ENCODE measurements around the gene ELK3.
A peak's percentile ranks its signal among the peaks of the same experiment; 100 is the strongest.

ELK3 gene

DNA sequence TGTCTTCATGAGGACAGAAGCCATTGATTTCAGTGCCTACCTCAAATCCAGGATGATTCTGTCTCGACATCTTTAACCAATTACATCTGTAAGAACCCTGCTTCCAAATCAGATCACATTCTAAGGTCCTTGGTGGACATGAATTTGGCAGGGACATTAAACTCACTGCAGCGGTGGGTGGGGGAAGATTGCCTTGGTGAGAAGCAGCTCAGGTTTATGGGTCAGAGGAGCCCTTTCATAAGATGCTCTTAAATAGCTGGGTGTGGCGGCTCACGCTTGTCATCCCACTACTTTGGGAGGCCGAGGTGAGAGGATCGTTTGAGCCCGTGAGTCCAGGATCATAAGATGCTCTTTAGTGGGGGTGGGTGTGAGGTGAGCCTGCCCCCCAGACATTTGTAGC lies 42.9 kb downstream of the ELK3 start:
- DNase-seq, result no peak

DNA sequence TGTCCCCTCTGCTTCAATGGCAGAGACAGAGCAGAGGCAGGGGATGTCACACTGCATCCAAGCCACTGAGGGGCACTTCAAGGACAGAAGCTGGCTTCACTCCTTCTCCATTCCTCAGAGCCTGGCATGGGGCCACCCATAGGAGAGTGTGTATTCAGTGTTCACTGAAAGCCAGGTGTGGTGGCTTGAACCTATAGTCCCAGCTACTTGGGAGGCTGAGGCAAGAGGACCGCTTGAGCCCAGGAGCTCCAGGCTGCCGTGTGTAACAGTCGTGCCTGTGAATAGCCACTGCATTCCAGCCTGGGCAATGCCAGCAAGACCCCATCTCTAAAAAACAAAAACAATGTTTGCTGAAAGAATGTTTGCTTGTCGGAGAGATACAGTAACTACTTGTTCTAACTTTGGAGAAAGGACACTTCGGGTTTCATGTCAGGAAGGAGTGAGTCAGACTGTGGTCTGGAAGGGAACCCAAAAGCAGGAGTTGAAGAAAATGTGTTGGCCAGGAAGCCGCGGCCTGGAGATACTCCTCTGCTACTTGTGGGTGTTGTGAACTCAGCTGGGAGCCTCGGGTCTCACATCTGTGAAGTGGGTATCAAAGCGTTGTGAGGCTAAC lies 43.4 kb downstream of the ELK3 start:
- no peak for DNase-seq

DNA sequence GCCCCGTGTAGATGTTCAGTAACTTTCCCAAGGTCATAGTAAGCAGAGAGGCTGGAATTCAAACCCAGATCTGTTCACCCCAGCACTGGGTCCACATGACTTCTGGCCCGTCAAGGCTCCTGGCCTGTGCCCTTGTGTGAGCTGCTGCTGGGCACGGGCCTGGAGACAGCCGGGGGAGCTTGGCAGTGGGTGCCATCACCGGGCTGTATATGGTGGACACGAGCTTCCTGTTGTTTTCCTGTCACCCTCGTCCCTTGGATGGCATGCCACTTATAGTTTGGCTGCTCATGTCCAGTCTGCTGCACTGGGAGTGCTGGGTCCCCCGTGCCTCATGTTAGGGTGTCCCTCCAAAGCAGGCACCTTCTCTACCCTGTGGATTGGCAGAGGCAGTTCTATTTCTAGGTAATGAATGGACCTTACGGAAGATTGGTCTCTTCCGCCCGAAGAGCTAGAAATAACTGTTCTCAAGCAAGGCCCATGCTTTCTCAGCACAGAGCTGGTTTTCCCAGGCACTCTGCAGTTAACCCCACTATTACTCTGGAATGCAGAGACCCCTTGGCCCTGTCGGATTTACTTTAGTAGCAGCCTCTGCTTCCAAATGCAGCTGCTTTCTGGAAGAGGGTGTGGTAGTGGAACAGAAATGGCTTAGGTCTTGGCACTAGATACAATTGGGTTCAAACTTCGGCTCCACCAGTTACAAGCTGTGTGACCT lies 44.3 kb downstream of the ELK3 start:
- no peak for DNase-seq

DNA sequence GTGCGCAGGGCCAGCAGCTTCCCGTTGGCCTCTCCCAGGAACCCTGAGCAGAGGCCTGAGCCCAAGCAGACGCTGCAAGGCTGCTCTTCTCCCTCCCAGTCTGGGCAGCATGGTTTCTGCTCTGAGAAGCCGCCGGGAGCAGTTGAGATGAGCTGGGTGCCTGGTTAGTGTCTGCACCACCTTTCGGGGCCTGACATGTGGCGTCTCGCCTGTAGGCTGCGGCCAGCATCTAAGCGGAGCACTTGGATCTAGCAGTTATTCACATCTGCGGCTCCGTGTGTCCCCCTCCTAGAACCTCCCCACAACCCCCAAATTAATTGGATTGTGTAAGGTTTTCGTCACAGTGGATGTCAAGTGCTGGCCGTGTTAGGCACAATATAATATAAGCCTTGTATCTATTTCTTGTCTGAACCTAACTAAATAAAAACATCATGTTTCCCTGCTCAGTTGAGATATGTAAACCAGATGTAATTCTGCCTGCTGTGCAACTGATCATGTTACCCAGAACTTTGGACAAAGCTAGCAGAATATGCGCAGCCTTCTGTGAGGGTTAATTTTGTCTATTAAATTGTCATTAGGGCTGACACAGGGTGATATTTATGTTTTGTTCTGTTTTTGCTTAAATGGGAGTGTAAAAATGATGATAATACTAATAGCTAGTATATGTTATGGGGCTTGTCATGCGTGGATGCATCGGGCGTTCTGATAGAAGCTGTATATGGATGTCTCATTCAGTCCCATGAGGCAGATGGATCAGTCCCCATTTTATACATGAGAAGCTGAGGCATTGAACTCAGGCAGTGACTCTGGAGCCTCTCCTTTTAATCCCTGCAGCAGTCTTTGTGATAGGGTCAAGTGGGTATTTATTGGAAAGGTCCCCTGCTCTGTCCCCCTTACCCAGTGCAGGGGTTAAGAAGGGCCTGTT lies 45.8 kb downstream of the ELK3 start:
- no peak for DNase-seq

DNA sequence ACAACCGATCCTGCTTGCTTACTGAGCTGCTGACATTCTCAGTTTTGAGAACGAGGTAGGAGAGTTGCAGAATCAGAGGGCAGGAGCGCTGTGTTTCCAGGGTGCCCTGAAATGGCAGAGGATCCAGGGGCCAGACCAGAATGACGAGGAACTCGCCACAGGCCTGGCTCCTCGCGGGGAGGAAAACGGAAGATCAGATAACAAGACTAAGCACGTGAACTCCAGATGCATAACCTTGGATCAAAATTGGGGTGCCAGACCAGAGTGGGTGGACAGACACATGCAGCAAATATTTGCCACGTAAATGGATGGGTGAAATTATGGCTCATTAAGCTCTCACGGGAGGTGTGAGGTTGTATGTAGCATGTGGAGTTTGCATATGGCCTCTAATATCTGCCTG lies 46.5 kb downstream of the ELK3 start:
- DNase-seq, result no peak

DNA sequence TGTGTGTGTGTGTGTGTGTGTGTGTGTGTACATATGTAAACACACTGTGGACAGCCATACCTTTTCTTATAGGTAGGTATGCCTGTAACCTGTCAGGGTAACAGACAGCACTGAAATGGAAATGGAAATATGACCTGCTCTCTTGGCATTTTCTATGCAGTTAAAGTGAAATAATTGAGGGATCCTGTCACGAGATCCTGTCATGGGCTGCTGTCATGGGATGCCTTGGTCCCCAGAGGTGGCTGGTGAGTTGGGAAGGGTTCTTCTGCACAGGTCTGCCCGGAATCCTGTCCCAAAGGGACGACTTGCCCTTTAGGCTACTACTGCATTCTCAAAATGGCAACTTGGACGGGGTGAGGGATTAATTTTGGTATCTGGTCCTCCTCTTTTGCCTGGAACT lies 47.3 kb downstream of the ELK3 start:
- no peak for DNase-seq

DNA sequence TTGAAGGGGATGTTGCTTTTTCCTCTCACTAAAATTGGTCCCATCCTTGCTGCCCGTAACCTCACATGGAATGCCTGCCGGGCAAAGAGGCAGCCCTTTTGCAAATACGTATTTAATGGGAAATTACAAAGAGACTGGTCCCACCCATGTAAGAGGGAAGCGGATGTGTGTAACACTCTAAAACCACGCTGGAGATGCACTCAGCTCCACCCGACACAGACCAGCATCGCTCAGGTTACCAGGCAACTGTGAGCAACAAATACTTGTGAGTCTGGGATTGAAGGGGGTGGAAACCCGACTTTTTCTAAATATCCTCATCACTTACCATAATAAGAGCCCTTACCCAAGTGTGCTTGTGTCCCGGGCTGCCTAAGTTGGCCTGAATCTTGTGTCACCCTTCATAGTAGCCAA lies 47.7 kb downstream of the ELK3 start:
- DNase-seq, result no peak

DNA sequence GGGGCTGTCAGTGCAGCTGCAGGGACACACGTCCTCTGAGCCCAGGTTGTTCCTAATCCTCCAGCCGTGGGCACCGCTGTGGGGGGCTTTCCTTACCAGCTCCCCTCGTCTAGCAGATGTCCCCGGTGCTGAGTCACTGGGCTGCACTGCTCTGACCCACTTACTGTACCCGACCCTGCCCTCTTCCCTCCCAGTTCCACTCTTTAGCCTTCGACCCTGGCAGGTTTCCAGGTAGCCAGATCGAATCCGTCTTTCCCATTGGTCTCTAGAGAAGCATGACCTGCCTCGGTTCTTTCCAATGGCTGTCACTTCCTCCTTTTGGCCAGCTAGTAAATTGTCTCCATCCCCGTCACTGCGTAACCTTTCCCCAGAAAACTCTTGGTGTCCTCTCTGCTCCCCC lies 48.4 kb downstream of the ELK3 start:
- DNase-seq, result no peak

DNA sequence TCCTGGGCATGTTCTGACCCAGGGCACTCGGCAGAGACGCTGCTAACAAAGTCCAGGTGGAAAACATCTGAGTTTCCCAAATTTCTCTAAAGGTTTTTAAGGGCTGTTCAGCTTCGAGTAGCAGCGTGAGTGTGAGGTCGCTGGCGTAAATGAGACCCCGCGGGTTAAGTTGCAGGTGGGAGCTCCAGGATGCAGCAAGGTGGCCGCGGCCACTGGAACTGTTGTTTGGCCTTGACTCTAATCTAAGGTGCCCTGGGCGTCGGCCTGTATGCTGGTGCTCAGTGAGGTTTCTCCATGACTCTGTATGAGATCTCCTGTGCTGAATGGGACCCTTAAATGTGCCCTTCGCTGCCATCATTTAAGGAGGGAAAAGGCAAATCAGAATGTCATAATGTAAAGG lies 50.7 kb downstream of the ELK3 start:
- no peak for DNase-seq

DNA sequence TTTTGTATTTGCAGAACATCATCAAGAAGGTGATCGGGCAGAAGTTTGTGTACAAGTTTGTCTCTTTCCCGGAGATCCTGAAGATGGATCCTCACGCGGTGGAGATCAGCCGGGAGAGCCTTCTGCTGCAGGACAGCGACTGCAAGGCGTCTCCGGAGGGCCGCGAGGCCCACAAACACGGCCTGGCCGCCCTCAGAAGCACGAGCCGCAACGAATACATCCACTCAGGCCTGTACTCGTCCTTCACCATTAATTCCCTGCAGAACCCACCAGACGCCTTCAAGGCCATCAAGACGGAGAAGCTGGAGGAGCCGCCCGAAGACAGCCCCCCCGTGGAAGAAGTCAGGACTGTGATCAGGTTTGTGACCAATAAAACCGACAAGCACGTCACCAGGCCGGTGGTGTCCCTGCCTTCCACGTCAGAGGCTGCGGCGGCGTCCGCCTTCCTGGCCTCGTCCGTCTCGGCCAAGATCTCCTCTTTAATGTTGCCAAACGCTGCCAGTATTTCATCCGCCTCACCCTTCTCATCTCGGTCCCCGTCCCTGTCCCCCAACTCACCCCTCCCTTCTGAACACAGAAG lies 52.8 kb downstream of the ELK3 start:
- DNase-seq, result no peak

DNA sequence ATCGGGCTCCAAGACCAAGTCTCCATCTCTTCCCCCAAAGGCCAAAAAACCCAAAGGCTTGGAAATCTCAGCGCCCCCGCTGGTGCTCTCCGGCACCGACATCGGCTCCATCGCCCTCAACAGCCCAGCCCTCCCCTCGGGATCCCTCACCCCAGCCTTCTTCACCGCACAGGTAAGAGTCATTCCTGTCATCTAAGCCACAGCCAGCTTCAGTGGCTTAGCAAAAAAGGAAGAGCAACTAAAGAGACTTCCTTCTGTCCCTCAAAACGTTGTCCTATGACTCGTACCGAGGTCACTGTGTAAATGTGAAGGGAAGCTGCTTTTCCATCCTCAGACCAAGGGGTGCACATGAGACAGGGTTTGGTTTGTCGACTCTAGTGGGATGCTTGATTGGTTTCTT lies 53.4 kb downstream of the ELK3 start:
- DNase-seq, result no peak

DNA sequence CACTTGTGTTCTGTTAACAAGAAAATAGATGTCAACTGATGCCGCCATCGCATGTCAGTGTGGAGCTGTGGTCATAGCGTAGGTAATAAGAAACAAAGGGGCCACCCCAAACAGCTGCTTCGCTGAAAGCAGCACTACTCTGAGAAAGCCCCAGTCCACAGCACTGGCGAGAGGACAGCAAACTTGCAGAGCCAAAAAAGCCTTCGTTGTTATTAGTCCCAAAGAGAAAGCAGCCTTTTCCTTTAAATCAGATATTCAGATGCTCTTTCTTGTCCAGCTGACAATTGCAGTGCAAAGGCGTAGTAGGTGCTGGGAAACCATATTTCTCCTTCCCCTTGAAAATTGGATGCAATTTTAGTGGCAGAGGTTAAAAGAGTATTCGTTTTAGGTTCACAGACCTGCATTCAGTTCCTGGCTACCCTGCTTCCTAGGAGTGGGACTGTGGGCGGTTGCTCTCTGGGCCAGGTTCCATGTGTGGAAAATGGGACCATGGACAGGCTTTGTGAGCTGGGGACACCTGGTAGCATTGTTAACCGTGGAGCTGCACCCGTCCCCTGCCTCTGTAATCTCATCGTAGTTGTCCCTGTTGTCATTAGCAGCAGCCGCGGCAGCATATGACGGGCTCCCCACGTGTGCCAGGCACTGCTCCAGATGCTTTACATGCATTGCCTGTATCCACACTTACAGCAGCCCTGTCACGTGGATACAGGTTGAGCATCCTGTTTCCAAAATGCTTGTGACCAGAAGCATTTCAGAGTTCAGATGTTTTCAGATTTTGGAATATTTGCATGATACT lies 54.2 kb downstream of the ELK3 start:
- no peak for DNase-seq

DNA sequence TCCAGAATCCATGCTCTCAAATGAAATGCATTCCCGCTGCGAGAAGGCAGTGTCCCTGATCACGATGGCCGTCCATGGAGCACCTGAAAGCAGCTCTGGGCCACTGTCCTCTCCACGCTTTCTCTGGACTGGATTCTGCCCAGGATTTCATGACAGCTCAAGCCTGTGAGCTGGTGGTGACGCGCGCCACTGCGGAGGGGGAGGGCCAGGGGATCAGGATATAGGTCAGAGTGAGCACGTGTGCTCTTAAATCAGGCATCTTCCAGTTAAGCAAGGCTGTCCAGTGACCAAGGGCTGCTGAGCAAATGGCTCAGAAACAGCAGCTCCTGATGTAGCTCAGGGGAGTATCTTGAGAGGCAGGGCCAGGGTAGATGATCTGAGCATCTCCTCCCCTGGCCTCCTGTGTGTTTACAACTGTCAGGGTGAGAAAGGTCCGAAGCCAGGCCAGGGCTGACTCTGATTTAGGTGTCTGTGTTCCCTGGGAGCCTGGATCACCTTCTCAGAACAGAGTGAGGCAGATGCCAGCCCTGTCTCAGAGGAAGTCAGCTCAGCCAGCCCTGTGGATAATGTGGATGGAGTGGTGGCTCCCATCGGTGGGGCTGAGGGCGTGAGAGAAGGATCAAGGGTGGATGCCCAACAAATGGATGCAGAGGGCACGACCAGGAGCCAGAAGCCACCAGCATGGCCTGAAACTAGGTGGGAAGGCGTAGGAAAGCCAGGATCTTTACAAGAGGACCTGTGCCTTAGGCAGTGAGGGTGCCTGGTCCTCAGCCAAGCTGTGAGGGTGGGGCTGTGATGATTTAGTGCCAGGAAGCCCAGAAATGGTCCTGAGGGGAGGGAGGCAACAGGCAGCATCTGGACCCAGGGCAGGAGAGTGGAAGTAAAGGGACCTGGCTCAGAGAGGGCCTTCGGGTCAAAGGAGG lies 55.3 kb downstream of the ELK3 start:
- DNase-seq, result no peak

DNA sequence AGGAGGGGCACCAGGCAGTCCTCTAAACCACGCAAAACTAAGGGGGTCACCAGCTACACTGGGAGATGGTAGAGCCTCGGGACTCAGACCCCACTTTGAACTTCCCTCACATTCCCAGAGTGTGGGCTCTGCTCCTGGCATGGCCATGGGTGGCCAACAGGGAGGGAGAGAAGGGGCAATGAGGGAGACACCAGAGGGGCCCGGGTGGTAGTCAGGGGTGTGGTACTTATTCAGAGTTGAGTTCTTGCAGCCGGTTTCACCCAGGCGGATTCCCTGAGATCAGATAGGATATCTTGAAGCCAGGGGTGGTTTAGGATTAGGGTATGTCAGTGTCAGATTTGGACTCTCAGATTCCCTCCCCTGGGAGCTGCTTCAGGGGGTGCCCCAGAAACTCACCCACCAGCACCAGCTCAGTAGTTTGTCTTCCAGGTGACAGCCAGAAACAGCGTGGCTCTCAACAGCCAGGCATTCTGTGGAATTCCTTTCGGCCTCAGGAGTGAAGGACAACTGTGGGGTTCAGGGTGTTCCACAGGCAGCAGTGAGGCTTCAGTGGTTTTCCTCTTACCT lies 56.0 kb downstream of the ELK3 start:
- no peak for DNase-seq

DNA sequence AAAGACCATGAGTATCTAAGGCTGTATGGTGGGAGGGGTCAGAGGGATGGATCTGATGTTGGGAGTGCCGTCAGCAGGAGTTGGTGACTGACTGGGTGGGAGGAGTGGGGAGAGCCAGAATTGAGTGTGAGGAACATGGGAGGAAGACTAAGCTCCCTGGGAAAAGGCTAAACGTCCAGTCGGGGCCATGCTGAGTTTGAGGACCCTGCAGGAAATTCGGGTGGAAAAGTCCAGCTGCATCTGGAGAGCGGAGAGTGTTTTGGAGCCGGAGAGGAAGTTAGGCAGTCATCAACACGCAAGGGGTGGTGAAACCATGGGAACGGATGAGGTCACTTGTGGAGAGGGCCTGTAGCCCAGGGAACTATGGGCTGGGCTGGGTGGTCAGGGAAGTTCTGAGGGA lies 60.9 kb downstream of the ELK3 start:
- DNase-seq, result peak; percentile 31

DNA sequence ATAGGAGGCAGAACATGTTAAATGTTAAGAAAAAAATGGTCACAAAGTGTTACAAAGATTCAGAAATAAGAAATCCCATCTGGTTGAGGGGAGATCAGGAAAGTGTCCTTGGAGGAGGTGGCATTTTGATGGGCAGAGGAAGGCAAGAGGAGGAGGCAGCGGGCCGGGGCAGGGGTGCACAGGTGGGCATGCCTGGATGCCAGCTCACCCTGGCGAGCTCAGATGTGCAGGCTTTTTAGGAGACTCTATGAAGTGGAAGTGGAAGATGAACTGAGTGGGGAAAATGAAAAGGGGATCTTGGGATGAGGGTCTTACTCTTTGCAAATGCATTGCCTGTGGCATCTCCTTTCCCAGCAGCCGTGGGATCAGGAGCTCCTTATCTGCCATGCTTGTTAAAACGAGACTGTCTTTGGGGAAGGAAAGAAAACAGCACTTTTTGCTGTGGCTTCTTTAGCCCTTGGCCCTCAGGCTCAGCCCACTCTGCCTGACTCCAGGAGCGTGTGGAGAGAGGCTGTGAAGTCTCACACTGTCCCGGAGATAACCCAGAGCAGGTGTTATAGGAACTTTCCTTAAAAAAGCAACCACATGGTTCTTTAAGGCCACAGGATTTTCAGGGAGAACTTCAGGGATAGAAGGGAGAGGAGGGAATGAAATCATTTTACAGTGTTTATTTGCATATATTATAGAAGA lies 62.6 kb downstream of the ELK3 start:
- DNase-seq, result no peak

DNA sequence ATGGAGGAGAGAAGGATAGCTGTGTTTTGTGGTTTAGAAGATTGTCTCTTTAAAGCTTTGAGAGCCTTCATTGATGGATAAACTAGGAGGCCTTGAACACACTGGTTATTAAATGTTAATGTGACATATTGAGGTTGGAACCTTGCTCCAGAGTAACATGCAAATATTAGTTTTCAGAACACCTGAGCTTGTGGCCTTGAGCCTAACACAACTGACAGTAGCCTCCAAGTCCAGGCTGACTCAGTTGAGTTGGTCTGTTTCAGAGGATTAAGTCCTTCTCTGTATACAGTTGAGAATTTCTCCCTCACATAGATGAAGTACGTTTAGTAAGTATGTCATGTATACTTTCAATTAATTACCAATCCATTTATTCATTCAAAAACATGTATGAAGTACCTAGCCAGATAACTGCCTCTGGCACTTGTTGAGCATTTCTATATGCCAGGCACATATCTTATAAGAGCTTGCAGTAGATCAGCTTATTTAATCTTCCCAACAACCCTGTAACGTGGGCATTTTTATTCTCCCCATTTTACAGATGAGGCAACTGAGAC lies 63.5 kb downstream of the ELK3 start:
- no peak for DNase-seq

DNA sequence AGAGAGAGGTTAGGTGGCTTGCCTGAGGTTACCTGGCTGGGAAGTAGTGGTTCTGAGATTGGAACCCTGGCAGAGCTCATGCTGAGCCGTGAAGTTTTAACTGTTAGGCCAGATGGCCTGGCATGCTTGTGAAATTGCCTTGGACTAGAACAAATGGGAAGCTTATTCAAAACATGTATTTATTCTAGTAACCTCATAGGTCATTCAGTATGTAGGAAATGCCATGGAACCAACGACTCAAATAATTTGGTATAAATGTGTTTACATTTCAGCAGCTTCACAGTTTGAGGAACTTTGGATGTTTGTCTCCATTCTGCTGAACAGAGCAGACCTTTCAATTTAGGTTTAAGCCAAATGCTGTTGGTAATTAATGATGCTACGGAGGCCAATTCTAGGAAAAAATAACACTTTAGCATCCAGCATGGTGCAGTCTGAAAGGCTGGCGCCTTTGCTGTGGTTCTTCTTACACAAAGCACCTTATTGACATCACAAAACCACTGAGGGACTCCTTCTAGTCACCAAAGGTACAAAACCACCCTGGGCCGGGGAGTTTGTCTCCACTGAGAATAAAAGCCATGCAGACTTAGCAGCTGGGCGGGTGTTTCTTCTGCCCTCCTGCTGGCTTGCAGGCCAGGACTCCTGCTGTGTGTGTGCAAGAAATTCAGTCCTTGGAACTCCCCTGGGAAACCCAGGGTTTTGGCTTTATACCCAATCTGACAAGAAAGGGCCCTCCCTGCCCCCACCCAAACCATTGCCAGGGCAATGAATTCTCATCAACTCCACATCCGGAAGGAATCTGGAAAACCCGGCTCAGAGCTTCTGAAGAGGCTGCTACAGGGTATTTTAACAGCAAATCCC lies 64.2 kb downstream of the ELK3 start:
- no peak for DNase-seq

DNA sequence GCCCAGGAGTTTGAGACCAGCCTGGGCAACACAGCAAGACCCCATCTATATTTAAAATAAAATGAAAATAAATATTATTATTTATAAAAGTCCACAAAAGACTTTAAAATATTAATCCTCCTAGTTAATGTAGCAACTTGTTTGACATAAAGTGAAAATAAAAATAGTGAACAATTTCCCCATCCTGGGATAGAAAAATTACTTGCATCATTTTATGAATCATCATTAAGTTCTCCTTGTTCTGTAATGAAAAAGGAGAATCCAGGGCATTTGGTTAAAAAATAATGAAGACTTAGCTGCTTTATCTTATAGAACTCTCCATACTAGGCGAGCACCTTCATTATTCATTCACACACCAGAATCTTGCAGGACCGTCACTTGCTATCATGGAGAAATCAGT lies 66.1 kb downstream of the ELK3 start:
- DNase-seq, result no peak
